ENCODE measurements around the gene C6orf62.

- TF ChIP-seq POLR2A (IDR thresholded peaks at IDR 0.05; ENCODE audit: low read depth, low read length): no peak
- no peak for TF ChIP-seq CTCF (conservative IDR thresholded peaks at IDR 0.05; ENCODE audit: low read depth, low read length)
- TF ChIP-seq SMC3 (IDR thresholded peaks at IDR 0.05; ENCODE audit: low read depth, low read length): no peak
- TF ChIP-seq RAD21 (IDR thresholded peaks at IDR 0.05; ENCODE audit: low read length): no peak
- TF ChIP-seq MXI1 (IDR thresholded peaks at IDR 0.05; ENCODE audit: borderline replicate concordance, low read depth, low read length): no peak
- peak; percentile 76 for TF ChIP-seq CEBPB (IDR thresholded peaks at IDR 0.05; ENCODE audit: low read depth, low read length)
These were observed 34.1 kb upstream of the C6orf62 start for GRCh38 chr6:24752917-24753492.

Measured in IMR-90 (cell line).